Loucy (cell line): Measurements from ENCODE around the gene PRR5L.

Experiments
- H2AFZ ChIP-seq: fragments of 200-600 bp; sonication (generic); 2 replicates; pipeline ENCODE4 v1.6.0; 2016; ENCODE audit warnings: antibody characterized with exemption, mild to moderate bottlenecking, low read length, moderate library complexity
- H3F3A ChIP-seq: fragments of 200-600 bp; 2 replicates; pipeline ENCODE4 v1.6.0; 2016; ENCODE audit warnings: antibody characterized with exemption, low read depth, mild to moderate bottlenecking
- H3K27me3 ChIP-seq: fragments of 200-600 bp; sonication (generic); 2 replicates; pipeline ENCODE4 v1.6.1; 2014; ENCODE audit warnings: low read length, mild to moderate bottlenecking; ENCODE audit not compliant: insufficient read depth, poor library complexity, severe bottlenecking
- H3K36me3 ChIP-seq: fragments of 200-600 bp; sonication (generic); 2 replicates; pipeline ENCODE4 v1.6.1; 2016; ENCODE audit warnings: low read length; ENCODE audit not compliant: insufficient read depth
- H3K4me1 ChIP-seq: fragments of 200-600 bp; sonication (generic); 2 replicates; pipeline ENCODE4 v1.5.1; 2014; ENCODE audit warnings: low read length, mild to moderate bottlenecking; ENCODE audit not compliant: insufficient read depth, poor library complexity, severe bottlenecking
- H3K4me2 ChIP-seq: fragments of 200-600 bp; sonication (generic); 2 replicates; pipeline ENCODE4 v1.6.0; 2014; ENCODE audit warnings: antibody characterized with exemption, low read length, low read depth, mild to moderate bottlenecking; ENCODE audit not compliant: poor library complexity, severe bottlenecking
- H3K4me3 ChIP-seq: fragments of 200-600 bp; sonication (generic); 2 replicates; pipeline ENCODE4 v1.5.1; 2014; ENCODE audit warnings: low read length, mild to moderate bottlenecking, mixed read lengths; ENCODE audit not compliant: poor library complexity, severe bottlenecking
- H3K79me2 ChIP-seq: fragments of 200-600 bp; sonication (generic); 2 replicates; pipeline ENCODE4 v1.6.1; 2014; ENCODE audit warnings: low read length; ENCODE audit not compliant: insufficient read depth
- H3K9ac ChIP-seq: fragments of 200-600 bp; sonication (generic); 2 replicates; pipeline ENCODE4 v1.6.0; 2014; ENCODE audit warnings: mild to moderate bottlenecking, low read depth, low read length, moderate library complexity; ENCODE audit not compliant: poor library complexity, severe bottlenecking
- H3K9me2 ChIP-seq: fragments of 200-600 bp; sonication (generic); replicated peaks from 2 replicates; pipeline ENCODE4 v1.6.1; 2016; ENCODE audit warnings: low read depth, low read length, mixed read lengths
- H3K9me3 ChIP-seq: fragments of 200-600 bp; sonication (generic); 2 replicates; pipeline ENCODE4 v1.6.1; 2014; ENCODE audit warnings: mild to moderate bottlenecking, antibody characterized with exemption, low read length, low read depth; ENCODE audit not compliant: insufficient read depth
- H4K20me1 ChIP-seq: fragments of 200-600 bp; sonication (generic); 2 replicates; pipeline ENCODE4 v1.6.0; 2014; ENCODE audit warnings: antibody characterized with exemption, low read length, mild to moderate bottlenecking; ENCODE audit not compliant: insufficient read depth, poor library complexity, severe bottlenecking
- CTCF ChIP-seq: fragments of 200-600 bp; sonication (generic); conservative IDR thresholded peaks from 2 replicates; pipeline ENCODE4 v1.5.1; 2014; ENCODE audit warnings: mild to moderate bottlenecking, antibody characterized with exemption, low read length
- EZH2phosphoT487 ChIP-seq: fragments of 200-600 bp; IDR thresholded peaks from 2 replicates; pipeline ENCODE4 v1.6.1; 2018; ENCODE audit warnings: antibody characterized with exemption, mild to moderate bottlenecking, moderate library complexity, borderline replicate concordance

PRR5L gene

GRCh38 chr11:36270701-36271100 lies 25.4 kb upstream of the PRR5L start:
- peaks cover 9% of the 10 kb centered on the region for H3K4me1 ChIP-seq
- H3K27me3 ChIP-seq = no peaks in the 10 kb centered on the region
- no peaks in the 10 kb centered on the region for H4K20me1 ChIP-seq
- no peaks in the 10 kb centered on the region for H3F3A ChIP-seq
- H3K79me2 ChIP-seq = no peaks in the 10 kb centered on the region
- no peaks in the 10 kb centered on the region for H3K9me3 ChIP-seq
- H3K4me2 ChIP-seq = no peak overlapping the region
- H3K4me3 ChIP-seq = no peak overlapping the region
- H2AFZ ChIP-seq = no peak overlapping the region
- H3K36me3 ChIP-seq = peaks cover 10% of the 10 kb centered on the region; the same call in 1 of the 2 replicates
- no peak overlapping the region for H3K9ac ChIP-seq
- no peak for TF ChIP-seq EZH2phosphoT487
- TF ChIP-seq CTCF = no peak
- no peaks in the 10 kb centered on the region for H3K9me2 ChIP-seq

GRCh38 chr11:36271794-36272407 lies 24.2 kb upstream of the PRR5L start:
- no peaks in the 10 kb centered on the region for H3K9me3 ChIP-seq
- H3K4me3 ChIP-seq = no peak overlapping the region
- H4K20me1 ChIP-seq = no peaks in the 10 kb centered on the region
- no peaks in the 10 kb centered on the region for H3K79me2 ChIP-seq
- no peak overlapping the region for H2AFZ ChIP-seq
- no peak overlapping the region for H3K9ac ChIP-seq
- peaks cover 10% of the 10 kb centered on the region; the same call in 1 of the 2 replicates for H3K36me3 ChIP-seq
- no peaks in the 10 kb centered on the region for H3F3A ChIP-seq
- H3K4me2 ChIP-seq = no peak overlapping the region
- H3K4me1 ChIP-seq = peaks cover 9% of the 10 kb centered on the region
- TF ChIP-seq EZH2phosphoT487 (no peak), CTCF (peak; percentile 40)
- no peaks in the 10 kb centered on the region for H3K9me2 ChIP-seq
- no peaks in the 10 kb centered on the region for H3K27me3 ChIP-seq

GRCh38 chr11:36273110-36273509 lies 23.0 kb upstream of the PRR5L start:
- peaks cover 9% of the 10 kb centered on the region for H3K4me1 ChIP-seq
- no peaks in the 10 kb centered on the region for H3K79me2 ChIP-seq
- H3K9me2 ChIP-seq = no peaks in the 10 kb centered on the region
- no peak overlapping the region for H3K9ac ChIP-seq
- H3K36me3 ChIP-seq = peaks cover 10% of the 10 kb centered on the region; the same call in 1 of the 2 replicates
- H3F3A ChIP-seq = no peaks in the 10 kb centered on the region
- no peak overlapping the region for H3K4me3 ChIP-seq
- no peak overlapping the region for H2AFZ ChIP-seq
- H3K27me3 ChIP-seq = no peaks in the 10 kb centered on the region
- no peak overlapping the region for H3K4me2 ChIP-seq
- no peaks in the 10 kb centered on the region for H3K9me3 ChIP-seq
- no peak for TF ChIP-seq EZH2phosphoT487
- TF ChIP-seq CTCF = no peak
- H4K20me1 ChIP-seq = no peaks in the 10 kb centered on the region
